CD4-positive, alpha-beta memory T cell (primary cell): ENCODE measurements around the gene HSF2. TPM values are rescaled to one million over a fixed set of nuclear protein-coding genes. Genes with fewer than 3 reads are reported as not detected.

Source experiments
- CTCF ChIA-PET: fragments of 350-600 bp; sonication (Branson Sonifier 250); formaldehyde crosslinking; loops from one replicate; lab custom pipeline; 2021; ENCODE audit warnings: inconsistent platforms; ENCODE audit not compliant: partially characterized antibody; lab: Charles Lee
- POLR2A ChIA-PET: fragments of 350-600 bp; sonication (Branson Sonifier 250); formaldehyde crosslinking; loops from one replicate; lab custom pipeline; 2021; ENCODE audit not compliant: partially characterized antibody; lab: Charles Lee
- DNase-seq, 5 donors: peaks; one replicate each; pipeline versions ENCODE4 v3.0.0 to v3.0.0-alpha.2; 2020 to 2022; ENCODE audit warnings: mixed read lengths in 1 of 5
- H3K27ac ChIP-seq: one replicate; pipeline ENCODE4 v1.7.0; 2013; ENCODE audit warnings: low read depth, low read length
- H3K27me3 ChIP-seq: 2 replicates; pipeline ENCODE4 v1.7.0; 2013; ENCODE audit warnings: mild to moderate bottlenecking, low read length, moderate library complexity; ENCODE audit not compliant: insufficient read depth
- H3K36me3 ChIP-seq: 2 replicates; pipeline ENCODE4 v1.7.0; 2013; ENCODE audit warnings: mild to moderate bottlenecking, low read length, moderate library complexity; ENCODE audit not compliant: insufficient read depth
- H3K4me1 ChIP-seq: 2 replicates; pipeline ENCODE4 v1.7.0; 2013; ENCODE audit warnings: mild to moderate bottlenecking, low read length, moderate library complexity; ENCODE audit not compliant: insufficient read depth
- H3K4me3 ChIP-seq, 2 donors: one replicate each; pipeline ENCODE4 v1.7.0; 2013; ENCODE audit warnings: low read length in 2 of 2, mild to moderate bottlenecking in 1 of 2
- H3K9me3 ChIP-seq, 2 donors: one replicate each; pipeline ENCODE4 v1.7.0; 2013; ENCODE audit warnings: low read length in 2 of 2, control low read depth in 1 of 2; ENCODE audit not compliant: control insufficient read depth in 1 of 2
- H3K27ac Mint-ChIP-seq, 7 donors: one replicate each; pipeline ENCODE4 v1.8.0; 2020 to 2021; ENCODE audit warnings: mixed read lengths in 7 of 7, mild to moderate bottlenecking in 6 of 7, inconsistent platforms in 3 of 7, moderate library complexity in 3 of 7
- H3K27me3 Mint-ChIP-seq, 2 donors: one replicate each; pipeline ENCODE4 v1.8.0; 2020 to 2021; ENCODE audit warnings: mixed read lengths in 2 of 2
- H3K36me3 Mint-ChIP-seq, 2 donors: one replicate each; pipeline ENCODE4 v1.8.0; 2020 to 2021; ENCODE audit warnings: mixed read lengths in 2 of 2, inconsistent platforms in 1 of 2, mild to moderate bottlenecking in 1 of 2
- H3K4me1 Mint-ChIP-seq, 4 donors: one replicate each; pipeline ENCODE4 v1.8.0; 2020 to 2021; ENCODE audit warnings: mixed read lengths in 4 of 4, mild to moderate bottlenecking in 1 of 4
- H3K4me3 Mint-ChIP-seq, 8 donors: one replicate each; pipeline ENCODE4 v1.8.0; 2020 to 2021; ENCODE audit warnings: mixed read lengths in 8 of 8, mild to moderate bottlenecking in 7 of 8, moderate library complexity in 6 of 8, inconsistent platforms in 3 of 8
- H3K9me3 Mint-ChIP-seq, 8 donors: one replicate each; pipeline ENCODE4 v1.8.0; 2020 to 2021; ENCODE audit warnings: mixed read lengths in 8 of 8, mild to moderate bottlenecking in 5 of 8, inconsistent platforms in 3 of 8, moderate library complexity in 1 of 8
- intact Hi-C: fragments of 100-400 bp; cut with micrococcal nuclease; formaldehyde crosslinking; loops from one replicate; pipeline ENCODE4 v1.15.1; 2023
- polyA plus RNA-seq, 2 donors: library from polyadenylated mRNA; unstranded; fragments of 300-500 nt; fragmentation: Illumina TruSeq; gene quantifications; one replicate each; pipeline ENCODE4 v1.2.3, GENCODE V29; 2021
- total RNA-seq, 2 experiments: library from RNA; stranded (reverse); gene quantifications; one replicate each; pipeline ENCODE4 v1.2.3, GENCODE V29; 2021

Gene HSF2
- total and polyA plus RNA-seq, 4 experiments from 2014 or later, result 15.7 to 20.7 (median 16.6) TPM

DNA sequence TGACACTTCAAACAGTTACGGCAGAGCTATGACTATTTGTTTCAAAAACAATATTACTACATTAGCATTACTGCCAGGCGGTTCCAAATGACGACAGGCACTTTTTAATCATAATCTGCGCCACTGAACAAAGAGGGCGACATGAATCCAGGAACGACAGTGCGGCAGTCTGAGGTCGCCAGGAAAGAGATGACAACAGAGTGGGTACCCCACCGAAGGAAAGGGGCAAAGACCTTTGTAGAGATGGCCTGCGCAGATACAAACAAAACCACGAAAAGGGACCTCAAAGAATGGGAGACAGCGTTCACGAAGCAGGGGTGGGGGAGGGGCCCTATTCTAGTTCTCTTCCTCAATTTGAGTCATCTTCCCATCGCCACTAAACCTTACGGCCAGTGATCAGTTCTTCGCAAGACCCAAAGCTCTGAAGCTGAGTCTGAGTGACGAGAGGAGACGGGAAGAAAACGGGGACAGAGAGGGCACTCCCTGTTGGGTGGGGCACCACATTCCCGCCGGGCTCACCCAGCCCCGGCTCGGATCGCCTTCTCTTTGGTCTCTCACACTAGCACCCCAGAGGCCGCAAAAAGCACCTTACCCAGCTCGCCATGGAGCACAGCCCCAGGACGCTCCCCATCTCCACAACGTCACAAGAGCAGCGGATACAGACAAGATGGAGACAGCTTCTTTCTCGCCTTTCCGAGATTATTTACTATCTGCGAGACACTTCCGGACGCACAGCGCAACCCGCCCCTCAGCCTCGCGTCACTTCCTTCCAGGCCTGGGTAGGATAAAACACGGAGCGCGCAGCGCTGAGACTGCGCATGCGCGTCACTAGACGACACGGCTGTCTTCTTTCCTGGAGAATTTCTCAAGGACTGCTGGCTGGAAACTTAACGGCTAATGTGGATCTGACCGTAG is 71.9 kb downstream of the HSF2 start, which contains the start of gene SERINC1:
Gene SERINC1 (minus strand): TSS at position 701 of the 915 bp plus-strand sequence. CDS start 70 bp downstream, at position 631.
- H3K36me3 Mint-ChIP-seq, result peaks cover 22 to 27% of the 10 kb centered on the region in 2 donors
- Histone ChIP-seq H3K27me3 (no peaks in the 10 kb centered on the region), H3K9me3 (no peaks in the 10 kb centered on the region), H3K27ac (peak within 1 kb of the TSS; percentile 99), H3K4me1 (peaks cover 53% of the 10 kb centered on the region), H3K36me3 (no peaks in the 10 kb centered on the region), H3K4me3 (peak within 1 kb of the TSS; percentile 87 to 98)
- ChIA-PET POLR2A (interaction anchor here (0.9 to 2.6 kb wide), 16 partner anchors 9 to 74 kb away, joined by 3 to 30 read pairs (median 4); partner anchors contain the start of gene HSF2), CTCF (interaction anchor here (0.7 to 4.2 kb wide), 5 partner anchors 20 to 90 kb away, joined by 4 to 56 read pairs (median 5); no protein-coding TSS in a partner anchor)
- H3K9me3 Mint-ChIP-seq, result peaks cover 0 to 4% (median 0%) of the 10 kb centered on the region in 8 donors
- peak within 1 kb of the TSS; percentile 99 to 100 (median 100) for H3K27ac Mint-ChIP-seq
- peak within 1 kb of the TSS; percentile 97 to 100 (median 100) for H3K4me3 Mint-ChIP-seq
- peak; percentile 90 to 95 (median 94) for DNase-seq
- H3K4me1 Mint-ChIP-seq, result peaks cover 29 to 58% (median 40%) of the 10 kb centered on the region in 4 donors
- no peaks in the 10 kb centered on the region for H3K27me3 Mint-ChIP-seq
- intact Hi-C loops, result loop anchor here (1.0 to 10.0 kb wide), 5 partner anchors 63 to 1137 kb away; partner anchors contain the start of genes HSF2 and TBC1D32

DNA sequence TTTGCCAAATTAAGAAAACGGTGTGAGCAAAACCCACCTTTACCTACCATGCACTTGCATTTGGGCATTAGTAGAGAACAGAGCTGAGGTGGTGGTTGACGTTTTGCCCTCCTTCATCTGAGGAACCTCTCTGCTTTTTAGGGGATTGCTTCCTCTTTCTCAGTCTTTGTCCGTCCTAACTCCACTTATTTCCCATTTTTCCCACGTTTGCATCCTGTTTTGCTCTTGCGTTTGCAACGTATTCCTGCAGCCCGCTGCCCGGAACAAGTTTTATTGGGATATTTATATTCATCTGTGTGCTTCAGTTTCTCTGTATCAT is 72.5 kb downstream of the HSF2 start:
- POLR2A ChIA-PET, result interaction anchor here (0.9 to 2.6 kb wide), 12 partner anchors 9 to 75 kb away, joined by 3 to 30 read pairs (median 4); partner anchors contain the start of gene HSF2
- Mint-ChIP-seq H3K4me3 (peak overlapping the region; percentile 97 to 100 (median 100)), H3K27me3 (no peaks in the 10 kb centered on the region), H3K27ac (peak overlapping the region; percentile 99 to 100 (median 100)), H3K4me1 (peaks cover 24 to 52% (median 35%) of the 10 kb centered on the region in 4 donors), H3K9me3 (peaks cover 0 to 4% (median 0%) of the 10 kb centered on the region in 8 donors), H3K36me3 (peaks cover 17 to 24% of the 10 kb centered on the region in 2 donors)
- CTCF ChIA-PET, result interaction anchor here (1.2 to 4.2 kb wide), 3 partner anchors 20 to 77 kb away, joined by 4 to 56 read pairs (median 6); no protein-coding TSS in a partner anchor
- no peaks in the 10 kb centered on the region for H3K27me3 ChIP-seq
- no peaks in the 10 kb centered on the region for H3K36me3 ChIP-seq
- H3K4me3 ChIP-seq, result peak overlapping the region; percentile 87 to 98
- intact Hi-C loops, result loop anchor here (10.0 kb wide), 1 partner anchor 253 kb away; no protein-coding TSS in a partner anchor
- H3K9me3 ChIP-seq, result no peaks in the 10 kb centered on the region
- DNase-seq, result no peak
- H3K27ac ChIP-seq, result peak overlapping the region; percentile 99
- H3K4me1 ChIP-seq, result peaks cover 46% of the 10 kb centered on the region

GRCh38 chr6:122476131-122476530 is 76.7 kb downstream of the HSF2 start:
- POLR2A ChIA-PET, result no interaction called here
- CTCF ChIA-PET, result interaction anchor here (2.2 to 4.2 kb wide), 2 partner anchors 54 to 363 kb away, joined by 8 to 56 read pairs; no protein-coding TSS in a partner anchor

GRCh38 chr6:122482750-122483080 is 83.3 kb downstream of the HSF2 start:
- CTCF ChIA-PET, result interaction anchor here (0.8 to 1.7 kb wide), 4 partner anchors 9 to 49 kb away, joined by 3 to 13 read pairs (median 4); no protein-coding TSS in a partner anchor
- no peaks in the 10 kb centered on the region for H3K4me1 Mint-ChIP-seq

More at GRCh38 chr6:122476131-122476530, 76.7 kb downstream of the HSF2 start:
- peaks cover 8% of the 10 kb centered on the region for H3K4me1 ChIP-seq
- H3K4me3 ChIP-seq, result no peak overlapping the region
- DNase-seq, result peak in 4 of 5 donors; percentile 23 to 39 (median 29)
- Mint-ChIP-seq H3K4me1 (peaks cover 0 to 11% (median 6%) of the 10 kb centered on the region in 4 donors), H3K27ac (peak overlapping the region in 1 of 7 donors; percentile 19), H3K4me3 (no peak overlapping the region), H3K36me3 (peaks cover 0 to 9% of the 10 kb centered on the region in 2 donors), H3K27me3 (no peaks in the 10 kb centered on the region), H3K9me3 (peaks cover 0 to 4% (median 0%) of the 10 kb centered on the region in 8 donors)
- no peak overlapping the region for H3K27ac ChIP-seq
- H3K9me3 ChIP-seq, result no peaks in the 10 kb centered on the region
- no peaks in the 10 kb centered on the region for H3K27me3 ChIP-seq
- intact Hi-C loops, result loop anchor here (1.0 to 10.0 kb wide), 3 partner anchors 54 to 249 kb away; no protein-coding TSS in a partner anchor
- H3K36me3 ChIP-seq, result no peaks in the 10 kb centered on the region

More at GRCh38 chr6:122482750-122483080, 83.3 kb downstream of the HSF2 start:
- Histone ChIP-seq H3K36me3 (no peaks in the 10 kb centered on the region), H3K27me3 (no peaks in the 10 kb centered on the region), H3K4me3 (no peak overlapping the region), H3K27ac (no peak overlapping the region), H3K9me3 (no peaks in the 10 kb centered on the region), H3K4me1 (no peaks in the 10 kb centered on the region)
- Mint-ChIP-seq H3K36me3 (no peaks in the 10 kb centered on the region), H3K27me3 (no peaks in the 10 kb centered on the region), H3K9me3 (no peaks in the 10 kb centered on the region), H3K4me3 (no peak overlapping the region), H3K27ac (no peak overlapping the region)
- POLR2A ChIA-PET, result no interaction called here
- no peak for DNase-seq
- intact Hi-C loops, result no loop called here

Other genes starting within 250 kb of the HSF2 start
- 100 to 1,000 TPM; 142 to 144 TPM for gene SERINC1, start 72.2 kb downstream of the HSF2 start, total RNA-seq
- gene SERINC1, start 72.2 kb downstream of the HSF2 start, polyA plus RNA-seq, result 100 to 1,000 TPM; 144 to 197 TPM
- under 1 TPM; 0.67 to 0.89 TPM for gene PKIB, start 210.8 kb downstream of the HSF2 start, total RNA-seq
- gene PKIB, start 210.8 kb downstream of the HSF2 start, polyA plus RNA-seq, result under 1 TPM in 1 of 2 donors, not detected in 1; 0.24 TPM